ENCODE data around the gene DAPP1.

- TF ChIP-seq CTCF (IDR thresholded peaks at IDR 0.05), result no peak
- no peak for TF ChIP-seq POLR2AphosphoS5 (IDR thresholded peaks at IDR 0.05)
Measured at GRCh38 chr4:99846891-99847290, 30.3 kb downstream of the DAPP1 start.
